Measurements from ENCODE around the gene SETD9. TPM values are rescaled to one million over a fixed set of nuclear protein-coding genes. Genes with fewer than 3 reads are reported as not detected.
A peak's percentile ranks its signal among the peaks of the same experiment; 100 is the strongest.

SETD9 gene
- total RNA-seq (2014; rRNA removed; shearing (Covaris generic)), result 5.0 and 6.7 TPM in 2 replicates
- total RNA-seq (2022), result 13.3 and 14.5 TPM in 2 replicates
- percentile 52 among the genes with signal in this experiment for Bru-seq, nascent RNA
- percentile 50 among the genes with signal in this experiment for BruChase-seq, experiment 1, labeled RNA remaining after a 6-hour chase
- percentile 49 among the genes with signal in this experiment for BruChase-seq, experiment 2, labeled RNA remaining after a 2-hour chase
- long read RNA-seq, partial matches to known transcripts, result 2 of 7 reads
- long read RNA-seq, other reads (novel, unspliced or antisense), result 2 of 7 reads

GRCh38 chr5:56909294-56910209, at the start of gene SETD9:
SETD9 (plus strand) TSS chr5:56909596; CDS start chr5:56909646, 50 bp downstream.
- intact Hi-C loops (cut with micrococcal nuclease; ENCODE audit: unreplicated experiment), result loop anchor here (1.0 to 2.0 kb wide), 4 partner anchors 43 to 264 kb away; partner anchors contain the start of gene MIER3
- peak; percentile 98 for DNase-seq (ENCODE audit: low spot score)
- H3K4me3 ChIP-seq (ENCODE audit: low read depth, low read length, poor library complexity, severe bottlenecking), result peak within 1 kb of the TSS; percentile 76
- TF ChIP-seq CTCF (conservative IDR thresholded peaks at IDR 0.05; ENCODE audit: low read length), result no peak
- TF ChIP-seq EZH2phosphoT487 (IDR thresholded peaks at IDR 0.05; ENCODE audit: borderline replicate concordance, low read depth, low read length), result no peak
- H3K4me2 ChIP-seq (ENCODE audit: low read length), result peak within 1 kb of the TSS; percentile 86
- no peaks in the 10 kb centered on the region for H4K20me1 ChIP-seq (ENCODE audit: insufficient read depth, low read length)
- H3K9me3 ChIP-seq (ENCODE audit: low read length), result no peaks in the 10 kb centered on the region
- H3K79me2 ChIP-seq (ENCODE audit: insufficient read depth, low read depth, low read length), result no peaks in the 10 kb centered on the region
- POLR2A ChIA-PET, result interaction anchor here (0.5 to 3.6 kb wide), 19 partner anchors 10 to 473 kb away, joined by 3 to 20 read pairs (median 3); no protein-coding TSS in a partner anchor
- no TSS peak for BruUV-seq (replicated peaks)
- H3K9me2 ChIP-seq (ENCODE audit: insufficient read depth, low read length), result no peaks in the 10 kb centered on the region
- peaks cover 3% of the 10 kb centered on the region; the same call in 1 of the 2 replicates for H3K36me3 ChIP-seq (ENCODE audit: insufficient read depth, low read length)
- CTCF ChIA-PET (ENCODE audit: unreplicated experiment), result no interaction called here
- peak within 1 kb of the TSS; percentile 96 for H2AFZ ChIP-seq (ENCODE audit: low read length)
- peaks cover 21% of the 10 kb centered on the region for H3K4me1 ChIP-seq (ENCODE audit: insufficient read depth, low read length, poor library complexity, severe bottlenecking)
- peak within 1 kb of the TSS; percentile 77 for H3K27ac ChIP-seq (ENCODE audit: low read depth, low read length, poor library complexity, severe bottlenecking)

GRCh38 chr5:56861893-56862485, 47.4 kb upstream of the SETD9 start:
- Histone ChIP-seq H3K36me3 (ENCODE audit: insufficient read depth, low read length) (peaks cover 92% of the 10 kb centered on the region), H3K9me3 (ENCODE audit: low read length) (no peaks in the 10 kb centered on the region), H3K4me2 (ENCODE audit: low read length) (no peak overlapping the region), H2AFZ (ENCODE audit: low read length) (no peak overlapping the region), H3K4me3 (ENCODE audit: low read depth, low read length, poor library complexity, severe bottlenecking) (no peak overlapping the region), H4K20me1 (ENCODE audit: insufficient read depth, low read length) (no peaks in the 10 kb centered on the region), H3K4me1 (ENCODE audit: insufficient read depth, low read length, poor library complexity, severe bottlenecking) (no peaks in the 10 kb centered on the region), H3K79me2 (ENCODE audit: insufficient read depth, low read depth, low read length) (peaks cover under 1% of the 10 kb centered on the region; the same call in 1 of the 2 replicates), H3K9me2 (ENCODE audit: insufficient read depth, low read length) (no peaks in the 10 kb centered on the region), H3K27ac (ENCODE audit: low read depth, low read length, poor library complexity, severe bottlenecking) (no peak overlapping the region)
- ChIA-PET CTCF (ENCODE audit: unreplicated experiment) (no interaction called here), POLR2A (interaction anchor here (0.6 to 1.9 kb wide), 4 partner anchors 12 to 87 kb away, joined by 3 to 9 read pairs (median 4); no protein-coding TSS in a partner anchor)
- no peak for TF ChIP-seq CTCF (conservative IDR thresholded peaks at IDR 0.05; ENCODE audit: low read length)
- BruUV-seq (replicated peaks), result no TSS peak
- intact Hi-C loops (cut with micrococcal nuclease; ENCODE audit: unreplicated experiment), result no loop called here
- DNase-seq (ENCODE audit: low spot score), result no peak
